Cardiac septum (tissue), 1 donor: Measurements from ENCODE around the gene NFILZ. TPM values are rescaled to one million over a fixed set of nuclear protein-coding genes. Genes with fewer than 3 reads are reported as not detected.

ENCODE experiments used
- DNase-seq: peaks from one replicate; pipeline ENCODE4 v3.0.0-alpha.2; 2020; ENCODE audit warnings: low spot score
- intact Hi-C: fragments of 100-400 bp; cut with DNase I; formaldehyde crosslinking; loops from one replicate; pipeline ENCODE4 v1.14.0; 2022
- total RNA-seq: library from RNA; stranded (reverse); fragmentation: NEBNext Ultra II Directional; extraction: Animal tissue kit (Norgen Biotek cat#: 25700); gene quantifications from one replicate; pipeline ENCODE4 v1.2.1, GENCODE V29; 2021
- donor health status: DM: no; HTN: no; CAD: no.

The NFILZ gene
- total RNA-seq, 1 donor from 2014 or later, result not detected

- intact Hi-C loops, result no loop called here
- no peak for DNase-seq
Measured at GRCh38 chr19:8639821-8640401, 9.5 kb downstream of the NFILZ start.

GRCh38 chr19:8640402-8641004 is 10.1 kb downstream of the NFILZ start:
- intact Hi-C loops, result no loop called here
- peak; percentile 89 for DNase-seq

GRCh38 chr19:8641221-8641907 is 10.9 kb downstream of the NFILZ start:
- no peak for DNase-seq
- intact Hi-C loops, result no loop called here

GRCh38 chr19:8641908-8642547 is 11.6 kb downstream of the NFILZ start:
- intact Hi-C loops, result no loop called here
- no peak for DNase-seq

- DNase-seq, result no peak
- intact Hi-C loops, result no loop called here
Measured at GRCh38 chr19:8642561-8642960, 12.1 kb downstream of the NFILZ start.

GRCh38 chr19:8643860-8644653 is 13.6 kb downstream of the NFILZ start:
- intact Hi-C loops, result no loop called here
- DNase-seq, result no peak

GRCh38 chr19:8648240-8648639 is 17.8 kb downstream of the NFILZ start:
- intact Hi-C loops, result no loop called here
- peak; percentile 9 for DNase-seq

GRCh38 chr19:8654591-8655339 is 24.3 kb downstream of the NFILZ start:
- peak; percentile 83 for DNase-seq
- intact Hi-C loops, result no loop called here

GRCh38 chr19:8655340-8655709 is 24.9 kb downstream of the NFILZ start:
- intact Hi-C loops, result no loop called here
- DNase-seq, result peak; percentile 36

- intact Hi-C loops, result loop anchor here (2.0 kb wide), 1 partner anchor 423 kb away; no protein-coding TSS in a partner anchor
- peak; percentile 68 for DNase-seq
Measured at GRCh38 chr19:8657869-8658268, 27.4 kb downstream of the NFILZ start.

GRCh38 chr19:8659905-8660304 is 29.5 kb downstream of the NFILZ start:
- no peak for DNase-seq
- intact Hi-C loops, result no loop called here

- no peak for DNase-seq
- intact Hi-C loops, result no loop called here
Measured at GRCh38 chr19:8662263-8662662, 31.8 kb downstream of the NFILZ start.

GRCh38 chr19:8663920-8664670 is 33.7 kb downstream of the NFILZ start:
- no peak for DNase-seq
- intact Hi-C loops, result no loop called here

- no peak for DNase-seq
- intact Hi-C loops, result no loop called here
Measured at GRCh38 chr19:8664671-8665057, 34.2 kb downstream of the NFILZ start.

GRCh38 chr19:8665468-8666213 is 35.2 kb downstream of the NFILZ start:
- intact Hi-C loops, result no loop called here
- DNase-seq, result no peak

GRCh38 chr19:8666814-8667405 is 36.5 kb downstream of the NFILZ start:
- intact Hi-C loops, result no loop called here
- DNase-seq, result no peak

- intact Hi-C loops, result no loop called here
Measured at GRCh38 chr19:8673276-8673891, 43.0 kb downstream of the NFILZ start.

More at GRCh38 chr19:8673276-8673891, 43.0 kb downstream of the NFILZ start:
- DNase-seq, result no peak
